ENCODE measurements around the gene FTMT. TPM values are rescaled to one million over a fixed set of nuclear protein-coding genes. Genes with fewer than 3 reads are reported as not detected.

FTMT gene
- total and polyA plus RNA-seq, 2 donors (not counting 3 experiments of a cell fraction or from before 2014, with no cell fraction given), result not detected

- no peaks in the 10 kb centered on the region for H3K27me3 ChIP-seq (ENCODE audit: control insufficient read depth in 2 of 2, insufficient read depth in 2 of 2, low read length in 2 of 2)
- no peak overlapping the region for H3K4me3 ChIP-seq (replicated peaks in 1 of 3; ENCODE audit: insufficient read depth in 1 of 3, low read depth in 1 of 3, low read length in 3 of 3)
- TF ChIP-seq GATA2 (IDR thresholded peaks at IDR 0.05; ENCODE audit: insufficient read depth, insufficient read length, low read depth, low read length) (no peak), POLR2AphosphoS5 (IDR thresholded peaks at IDR 0.05; ENCODE audit: insufficient read depth, low read depth, low read length) (no peak), POLR2A (IDR thresholded peaks at IDR 0.05; ENCODE audit: low read depth, low read length) (no peak), JUN (IDR thresholded peaks at IDR 0.05; ENCODE audit: borderline replicate concordance, insufficient read depth, insufficient read length, low read depth) (no peak), MYC (IDR thresholded peaks at IDR 0.05; ENCODE audit: low read depth, low read length) (no peak), FOS (IDR thresholded peaks at IDR 0.05; ENCODE audit: borderline replicate concordance, insufficient read depth, low read length) (no peak), EZH2 (IDR thresholded peaks at IDR 0.05; ENCODE audit: borderline replicate concordance, low read depth, low read length, severe bottlenecking) (no peak), CTCF (IDR thresholded peaks at IDR 0.05; ENCODE audit: extremely low read depth in 1 of 2, insufficient read depth in 1 of 2, low read depth in 1 of 2, low read length in 2 of 2) (no peak), MAX (IDR thresholded peaks at IDR 0.05; ENCODE audit: insufficient read depth, insufficient read length) (no peak)
- CTCF ChIA-PET, result interaction anchor here (1.2 to 1.4 kb wide), 3 partner anchors 1054 to 1214 kb away, joined by 3 to 4 read pairs (median 4); no protein-coding TSS in a partner anchor
- no TSS peak for BruUV-seq (replicated peaks)
- dilution Hi-C loops (cut with MboI; ENCODE audit: extremely low pct_ligation_motif_present, low sequenced_read_pairs) (no loop called here), intact Hi-C loops (cut with micrococcal nuclease) (loop anchor here (1.0 to 2.0 kb wide), 2 partner anchors 1053 to 1406 kb away; partner anchors contain the start of gene PRR16)
- FAIRE-seq, result peak; percentile 73
- no peak overlapping the region for H2AFZ ChIP-seq (ENCODE audit: low read depth, low read length)
- no peak overlapping the region for H3K9ac ChIP-seq (replicated peaks; ENCODE audit: extremely low read depth, insufficient read depth, low read length)
- DNase-seq (ENCODE audit: low read depth, low spot score), result peak; percentile 7
- no peak overlapping the region for H3K4me2 ChIP-seq (ENCODE audit: insufficient read depth, low read length)
- H3K9me1 ChIP-seq (replicated peaks; ENCODE audit: control insufficient read depth, extremely low read depth, insufficient read depth, low read length), result no peaks in the 10 kb centered on the region
- H4K20me1 ChIP-seq (replicated peaks; ENCODE audit: control insufficient read depth, extremely low read depth, insufficient read depth, low read length), result no peaks in the 10 kb centered on the region
- no peaks in the 10 kb centered on the region for H3K79me2 ChIP-seq (ENCODE audit: control insufficient read depth, insufficient read depth, low read length)
- no peaks in the 10 kb centered on the region for H3K36me3 ChIP-seq (ENCODE audit: control insufficient read depth in 2 of 2, extremely low read depth in 1 of 2, insufficient read depth in 2 of 2, low read length in 2 of 2)
- POLR2A ChIA-PET, result no interaction called here
- no peaks in the 10 kb centered on the region for H3K9me3 ChIP-seq (replicated peaks; ENCODE audit: control insufficient read depth, insufficient read depth, low read length)
- H3K27ac ChIP-seq (ENCODE audit: insufficient read depth, low read depth, low read length), result no peak overlapping the region
- no peaks in the 10 kb centered on the region for H3K4me1 ChIP-seq (ENCODE audit: control insufficient read depth, extremely low read depth, insufficient read depth, low read length)
These were observed 18.8 kb downstream of the FTMT start for GRCh38 chr5:121870489-121870888.

Measured in endothelial cell of umbilical vein (primary cell).